HG02759 (cell line): ENCODE measurements around the gene GLDC.
"Not testable (repeated sequence)": the region's sequence is repeated elsewhere in the genome, so short reads cannot be mapped to it uniquely, and the experiment has no call there.

ENCODE experiments used
- ATAC-seq: cut with Tn5 transposase; IDR thresholded peaks from one replicate; pipeline ENCODE4 v1.9.1; 2021; ENCODE audit warnings: mild to moderate bottlenecking, moderate library complexity; ENCODE audit not compliant: unreplicated experiment

The GLDC gene

DNA sequence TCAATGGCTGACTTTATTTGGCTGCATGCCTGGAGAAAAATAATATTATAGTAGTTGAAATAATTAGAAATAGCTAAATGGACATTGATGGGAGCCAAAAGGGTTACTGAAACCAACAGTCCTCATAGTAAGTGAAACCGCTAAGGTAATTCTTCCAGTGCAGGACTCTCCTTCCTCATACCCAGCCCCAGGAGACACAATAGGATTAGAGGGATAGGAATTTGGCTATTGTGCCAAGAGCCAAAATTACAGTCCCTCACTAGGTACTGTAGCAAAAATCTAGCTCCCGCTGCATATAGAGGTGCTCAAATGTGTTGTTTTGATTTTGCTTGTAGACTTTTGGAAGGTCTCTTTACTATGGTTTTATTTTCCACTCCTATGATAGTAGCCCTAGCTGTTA is 20.2 kb downstream of the GLDC start:
- no peak for ATAC-seq

DNA sequence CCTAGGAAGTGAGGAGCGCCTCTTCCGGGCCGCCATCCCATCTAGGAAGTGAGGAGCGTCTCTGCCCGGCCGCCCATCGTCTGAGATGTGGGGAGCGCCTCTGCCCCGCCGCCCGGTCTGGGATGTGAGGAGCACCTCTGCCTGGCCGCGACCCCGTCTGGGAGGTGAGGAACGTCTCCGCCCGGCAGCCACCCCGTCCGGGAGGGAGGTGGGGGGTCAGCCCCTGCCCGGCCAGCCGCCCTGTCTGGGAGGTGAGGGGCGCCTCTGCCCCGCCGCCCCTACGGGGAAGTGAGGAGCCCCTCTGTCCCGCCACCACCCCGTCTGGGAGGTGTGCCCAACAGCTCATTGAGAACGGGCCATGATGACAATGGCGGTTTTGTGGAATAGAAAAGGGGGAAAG is 22.7 kb downstream of the GLDC start:
- not testable (repeated sequence) for ATAC-seq

DNA sequence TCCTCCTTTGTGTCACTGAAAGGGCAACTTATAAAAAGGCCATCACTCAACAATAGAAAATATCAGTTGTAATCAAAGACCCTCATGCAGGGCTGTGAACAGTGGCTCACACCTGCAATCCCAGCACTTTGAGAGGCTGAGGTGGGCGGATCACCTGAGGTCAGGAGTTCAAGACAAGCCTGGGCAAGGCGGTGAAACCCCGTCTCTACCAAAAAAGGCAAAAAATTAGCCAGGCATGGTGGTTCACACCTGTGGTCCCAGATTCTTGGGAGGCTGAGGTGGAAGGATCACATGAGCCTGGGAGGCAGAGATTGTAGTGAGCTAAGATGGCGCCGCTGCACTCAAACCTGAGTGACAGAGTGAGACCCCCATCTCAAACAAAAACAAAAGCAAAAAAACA is 24.7 kb downstream of the GLDC start:
- ATAC-seq = no peak

DNA sequence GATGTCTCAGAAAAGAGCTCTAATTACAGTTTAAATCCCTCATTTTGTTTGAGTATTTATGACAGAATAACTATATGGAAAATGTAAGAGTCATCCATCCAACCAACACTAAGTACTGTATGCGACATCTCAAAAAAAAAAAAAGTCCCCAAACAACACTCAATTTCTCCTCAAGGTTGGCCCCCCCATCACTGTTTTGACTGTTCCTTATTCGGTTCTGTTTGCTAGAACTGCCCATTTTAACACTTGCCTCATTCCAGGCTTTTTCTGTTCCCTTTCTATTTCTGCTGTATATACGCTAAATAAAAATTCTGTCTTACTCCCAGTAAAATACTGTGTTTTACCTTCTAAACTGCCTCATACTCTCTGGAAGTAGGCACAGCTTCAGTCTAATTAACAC is 25.2 kb downstream of the GLDC start:
- no peak for ATAC-seq

DNA sequence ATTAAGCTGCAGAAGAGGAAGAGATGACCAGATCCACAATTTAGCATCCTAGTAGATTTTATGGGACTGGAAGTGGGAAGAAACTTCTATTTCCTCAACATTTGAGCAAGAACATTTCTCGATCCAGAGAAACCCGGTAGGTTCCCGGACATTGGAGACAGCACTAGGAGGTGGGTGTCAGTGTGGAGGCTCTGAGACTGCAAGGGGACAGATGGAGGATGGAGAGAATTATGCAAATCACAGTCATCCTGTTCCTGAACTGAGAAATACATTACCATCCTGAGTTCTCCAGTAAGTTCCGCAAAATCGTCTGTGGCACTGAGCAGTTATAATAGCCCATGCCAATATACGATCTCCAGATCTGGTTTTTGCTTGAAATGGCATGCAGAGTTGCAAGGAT is 25.6 kb downstream of the GLDC start:
- no peak for ATAC-seq

DNA sequence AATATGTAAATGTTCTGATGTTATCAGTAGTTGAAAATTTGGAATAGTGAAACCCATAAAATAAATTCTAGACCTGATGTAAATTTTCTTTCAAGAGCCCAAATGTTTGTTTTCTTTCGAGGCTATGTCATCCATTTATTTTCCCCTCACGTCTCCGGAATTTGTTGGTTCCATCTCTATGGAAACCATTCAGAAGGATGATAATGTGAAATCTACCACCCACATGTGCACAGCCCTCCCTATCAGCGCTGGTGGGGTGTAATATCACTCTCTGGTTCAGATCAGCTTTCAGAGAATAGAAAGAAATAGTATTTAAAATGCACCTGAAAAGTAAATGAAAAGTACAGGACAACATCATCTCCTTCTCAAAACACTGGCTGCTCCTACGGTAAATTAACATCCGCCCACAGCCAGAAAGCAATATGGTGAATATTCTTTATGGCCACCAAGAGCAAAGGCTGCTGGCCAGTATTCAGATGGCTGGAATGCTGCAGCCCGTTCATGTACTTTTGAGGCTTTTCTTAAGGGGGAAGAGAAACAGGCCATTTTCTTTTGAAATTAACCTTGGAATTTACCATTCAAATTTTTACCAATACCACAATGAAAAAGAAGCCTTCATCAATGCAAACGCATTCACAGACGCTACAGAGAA is 28.5 kb downstream of the GLDC start:
- ATAC-seq = no peak

DNA sequence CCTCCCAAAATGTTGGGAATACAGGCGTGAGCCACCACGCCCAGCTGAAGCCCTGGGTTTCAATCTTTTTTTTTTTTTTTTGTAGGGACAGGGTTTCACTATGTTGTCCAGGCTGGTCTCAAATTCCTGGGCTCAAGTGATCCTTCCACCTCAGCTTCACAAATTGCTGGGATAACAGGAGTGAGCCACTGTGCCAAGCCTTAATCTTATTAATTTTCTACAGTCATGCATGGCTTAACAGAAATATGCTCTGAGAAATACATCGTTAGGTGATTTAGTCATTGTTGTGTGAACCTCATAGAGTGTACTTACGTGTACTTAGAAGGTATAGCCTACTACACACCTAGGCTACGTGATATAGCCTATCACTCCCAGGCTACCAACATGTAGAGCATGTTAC is 31.0 kb downstream of the GLDC start:
- no peak for ATAC-seq

DNA sequence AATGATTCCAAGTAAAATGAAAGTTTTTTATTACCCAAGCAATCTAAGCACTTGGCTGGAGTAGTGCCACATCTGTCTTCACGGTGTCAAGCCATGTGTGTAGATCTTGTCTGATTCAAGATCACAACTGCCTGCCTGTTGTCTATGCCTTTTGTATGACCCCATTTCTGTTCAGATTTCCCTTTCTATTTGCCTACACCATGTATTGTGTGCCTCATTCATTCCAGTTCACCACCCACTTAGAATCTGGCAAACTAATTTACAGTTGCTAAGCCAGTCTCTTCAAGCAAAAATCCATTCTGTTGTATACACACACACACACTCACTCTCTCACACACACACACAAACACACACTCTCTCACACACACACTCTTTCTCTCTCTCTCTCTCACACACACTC is 33.7 kb downstream of the GLDC start:
- ATAC-seq = no peak

DNA sequence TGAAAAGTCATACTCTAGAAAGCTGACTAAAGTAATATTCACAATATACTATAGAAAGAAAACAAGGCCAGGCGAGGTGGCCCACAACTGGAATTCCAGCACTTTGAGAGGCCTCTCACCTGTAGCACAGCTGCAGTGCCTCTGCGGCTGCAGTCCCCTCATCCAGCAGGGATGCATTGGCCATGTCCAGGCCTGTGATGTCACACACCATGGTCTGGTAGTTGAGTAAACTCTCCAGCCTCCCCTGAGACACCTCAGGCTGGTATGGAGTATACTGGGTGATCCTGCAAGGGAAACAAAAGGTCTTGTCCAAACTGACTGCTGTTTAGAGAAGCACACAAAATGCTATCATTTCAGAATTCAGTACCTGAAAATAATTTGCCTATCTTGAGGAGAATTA is 35.5 kb downstream of the GLDC start:
- ATAC-seq = no peak

DNA sequence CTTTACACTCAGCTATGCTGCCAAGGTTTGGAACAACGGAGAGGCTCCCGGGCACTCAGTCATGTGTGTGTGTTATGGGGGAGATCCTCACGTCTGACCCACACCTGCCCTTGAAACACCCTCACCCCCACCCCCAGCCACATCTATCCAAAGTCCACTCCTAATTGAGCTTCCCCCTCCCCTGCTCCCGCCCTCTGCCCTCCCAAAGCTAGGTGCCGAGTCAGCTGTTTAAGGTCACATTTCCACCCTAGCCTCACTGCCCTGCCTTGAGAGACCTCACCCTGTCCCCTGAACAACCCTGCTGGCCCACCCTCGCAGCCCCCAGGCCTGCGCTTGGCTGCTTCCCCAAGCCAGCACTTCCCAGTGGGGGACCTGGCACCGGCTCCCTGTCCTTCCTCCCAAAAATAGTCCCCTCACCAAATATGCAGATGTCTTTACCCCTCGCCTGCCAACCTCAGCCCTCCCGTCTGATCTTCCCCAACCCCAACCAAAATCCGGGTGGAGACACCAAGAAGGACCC is 36.0 kb downstream of the GLDC start:
- ATAC-seq = no peak

DNA sequence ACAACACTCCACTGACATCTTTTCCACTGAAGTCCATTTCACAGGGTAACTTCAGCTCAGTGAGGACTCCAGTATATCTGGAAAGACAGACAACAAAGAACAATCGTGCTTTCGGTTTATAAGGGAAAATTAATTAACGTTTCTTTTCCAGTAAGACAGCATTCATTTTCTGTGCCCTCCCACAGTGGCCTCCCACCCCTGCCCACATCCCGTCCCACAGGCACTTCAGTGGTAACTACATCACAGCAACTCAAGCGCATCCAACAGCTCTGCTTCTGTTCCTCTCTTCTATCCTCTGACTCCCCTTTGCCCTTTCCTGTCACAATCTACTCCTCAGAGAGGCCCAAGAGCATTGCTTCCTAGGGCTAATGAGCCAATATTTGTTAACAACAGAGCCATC is 40.3 kb downstream of the GLDC start:
- peak; percentile 86 for ATAC-seq

DNA sequence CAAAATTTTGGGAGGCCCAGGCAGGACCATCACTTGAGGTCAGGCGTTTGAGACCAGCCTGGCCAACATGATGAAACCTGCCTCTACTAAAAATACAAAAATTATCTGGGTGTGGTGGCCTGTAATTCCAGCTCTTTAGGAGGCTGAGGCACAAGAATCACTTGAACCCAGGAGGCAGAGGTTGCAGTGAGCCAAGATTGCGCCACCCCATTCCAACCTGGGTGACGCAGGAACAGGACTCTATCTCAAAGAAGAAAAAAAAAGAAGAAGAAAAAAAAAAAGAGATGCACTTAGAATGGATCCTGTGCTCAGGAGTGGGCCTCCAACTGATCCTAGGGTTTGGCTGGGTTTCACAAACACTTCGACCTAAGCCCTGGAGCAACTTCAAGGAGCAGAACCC is 45.1 kb downstream of the GLDC start:
- ATAC-seq = no peak

DNA sequence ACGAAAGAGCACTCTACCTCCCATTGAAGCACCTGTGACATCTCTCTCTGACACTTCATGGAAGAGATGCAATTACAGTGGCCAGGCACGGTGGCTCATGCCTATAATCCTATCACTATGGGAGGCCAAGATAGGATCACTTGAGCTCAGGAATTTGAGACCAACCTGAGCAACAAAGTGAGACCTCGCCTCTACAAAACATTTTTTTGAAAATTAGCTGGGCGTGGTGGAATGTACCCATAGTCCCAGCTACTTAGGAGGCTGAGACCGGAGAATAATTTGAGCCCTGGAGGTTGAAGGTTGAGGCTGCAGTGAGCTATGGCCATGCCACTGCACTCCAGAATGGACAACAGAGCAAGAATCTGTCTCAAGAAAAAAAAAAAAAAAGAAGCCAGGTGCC is 45.5 kb downstream of the GLDC start:
- no peak for ATAC-seq

DNA sequence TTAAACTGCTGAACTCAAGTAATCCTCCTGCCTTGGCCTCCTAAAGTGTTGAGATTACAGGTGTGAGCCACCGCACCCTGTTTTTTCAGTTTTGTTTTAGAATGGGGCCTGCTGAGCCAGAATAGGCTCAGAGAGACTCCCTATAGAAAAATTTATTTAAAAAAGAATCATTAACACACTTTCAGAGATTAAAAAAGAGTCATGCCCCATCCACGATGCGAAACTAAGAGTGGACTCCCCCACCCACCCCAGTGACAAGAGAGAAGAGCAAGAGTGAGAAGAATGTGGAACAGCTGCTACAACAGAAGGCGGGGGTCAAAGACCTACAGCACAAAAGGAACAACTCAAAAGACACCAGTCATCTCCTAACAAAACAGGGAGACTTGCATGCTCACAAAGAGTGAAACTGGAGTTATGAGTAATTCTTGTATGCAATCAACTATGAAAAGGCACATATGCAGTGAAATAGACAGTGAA is 47.2 kb downstream of the GLDC start:
- peak; percentile 98 for ATAC-seq

DNA sequence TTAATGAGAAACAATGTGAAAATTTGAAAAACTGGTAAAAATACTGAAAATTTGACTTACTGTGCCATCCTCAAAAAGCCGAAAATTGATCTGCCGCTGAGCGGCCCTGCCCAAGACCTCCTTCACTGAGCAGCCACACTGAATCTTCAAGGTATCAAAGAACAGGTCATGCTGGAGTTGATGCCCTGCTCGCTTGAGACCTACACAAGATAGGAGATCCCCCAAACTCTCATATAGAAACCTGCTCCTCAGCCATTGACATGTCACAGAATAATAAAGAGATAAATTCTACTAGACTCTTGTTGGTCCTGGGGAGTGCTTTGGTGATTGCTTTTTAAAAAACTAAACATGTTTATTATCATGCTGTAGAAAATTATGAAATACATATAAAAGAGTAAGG is 52.7 kb downstream of the GLDC start:
- no peak for ATAC-seq

DNA sequence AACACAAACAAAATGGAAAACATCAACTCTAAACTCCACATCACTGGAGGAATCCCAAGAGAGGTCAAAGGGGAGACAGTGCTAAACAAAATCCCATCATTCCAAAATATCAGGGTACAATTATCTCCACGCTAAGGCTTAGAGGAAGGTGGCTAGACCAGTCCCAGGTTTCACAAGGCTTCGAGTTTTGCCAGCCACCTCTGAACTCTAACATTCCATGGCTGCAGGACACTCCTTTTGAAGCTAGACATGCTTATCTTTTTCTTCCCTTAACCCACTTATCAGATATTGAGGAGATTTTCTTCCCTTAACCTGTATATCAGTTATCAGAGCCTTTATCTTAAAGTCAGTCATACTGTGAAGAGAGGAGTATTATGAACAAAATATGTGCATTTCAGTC is 53.3 kb downstream of the GLDC start:
- ATAC-seq = no peak

DNA sequence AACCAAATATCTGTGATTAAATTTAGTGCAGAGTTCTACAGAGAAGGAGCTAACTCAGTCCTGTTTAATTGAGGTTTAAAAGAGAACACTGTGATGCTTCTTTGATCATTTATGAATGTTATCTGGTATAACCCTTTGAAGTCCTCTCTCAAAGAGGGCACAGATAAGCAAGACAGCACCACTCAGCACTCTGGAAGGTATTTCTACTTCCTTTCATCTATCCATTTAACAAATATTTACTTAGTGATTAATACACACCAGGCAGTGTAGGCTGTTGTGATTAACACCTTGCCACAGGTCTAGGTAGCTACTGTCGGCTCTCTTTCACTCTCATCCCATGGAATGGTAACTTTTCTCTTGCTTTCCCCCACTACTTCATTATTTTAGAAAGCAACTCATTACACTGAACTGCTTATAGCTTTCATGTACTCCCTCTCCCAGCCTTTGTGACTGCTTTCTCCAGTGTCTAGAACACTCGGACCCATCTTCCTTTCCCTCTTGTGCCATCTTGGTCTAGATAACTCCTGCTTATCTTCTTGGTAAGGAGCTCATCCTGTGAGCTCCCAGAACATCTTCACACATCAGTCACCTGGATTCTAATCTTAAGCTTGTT is 54.7 kb downstream of the GLDC start:
- no peak for ATAC-seq

DNA sequence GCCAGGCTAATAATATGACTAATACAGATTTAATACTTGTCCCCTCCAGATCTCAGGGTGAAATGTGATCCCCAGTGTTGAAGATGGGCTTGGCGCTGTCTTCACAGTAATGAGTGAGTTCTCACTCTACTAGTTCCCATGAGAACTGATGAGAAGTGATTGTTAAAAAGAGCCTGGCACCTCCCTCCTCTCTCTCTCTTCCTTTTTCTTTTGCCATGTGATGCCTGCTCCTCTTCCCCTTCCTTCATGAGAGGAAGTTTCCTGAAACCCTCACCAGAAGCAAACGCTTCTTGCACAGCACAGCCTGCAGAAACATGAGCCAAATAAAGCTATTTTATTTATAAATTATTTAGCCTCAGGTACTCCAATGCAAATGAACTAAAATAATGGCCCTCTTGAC is 55.2 kb downstream of the GLDC start:
- no peak for ATAC-seq

DNA sequence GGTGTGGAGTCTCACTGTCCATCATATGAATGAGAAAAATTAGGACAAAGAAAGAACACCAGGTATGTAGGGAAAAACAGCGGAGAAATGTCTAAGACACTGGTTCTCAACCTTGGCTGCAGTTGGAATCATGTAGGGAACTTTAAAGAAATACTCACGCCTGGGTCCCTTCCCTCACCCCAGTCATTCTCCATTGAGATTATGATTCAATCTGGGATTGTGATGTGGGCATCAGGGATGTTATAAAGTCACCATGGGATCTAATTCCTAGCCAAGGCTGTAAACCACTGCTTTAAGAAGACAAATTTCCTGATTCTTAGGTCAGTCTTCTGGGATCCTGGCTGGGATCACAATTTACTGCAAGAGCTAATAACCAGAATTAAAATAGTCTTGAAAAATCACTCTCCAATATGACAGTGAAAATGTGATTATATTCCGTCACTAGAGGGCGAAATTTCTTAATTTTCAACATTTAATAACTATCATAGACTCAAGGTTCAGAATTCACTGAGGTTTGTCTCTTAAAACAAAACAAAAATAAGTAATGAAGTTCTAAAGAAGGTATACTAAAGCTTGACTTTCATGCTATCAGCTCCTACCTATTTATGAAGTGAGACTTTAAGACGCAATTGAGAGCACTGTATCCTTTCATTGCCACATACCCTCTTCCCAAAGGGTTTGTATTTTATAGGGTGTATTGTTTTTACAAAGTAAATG is 60.5 kb downstream of the GLDC start:
- ATAC-seq = no peak

DNA sequence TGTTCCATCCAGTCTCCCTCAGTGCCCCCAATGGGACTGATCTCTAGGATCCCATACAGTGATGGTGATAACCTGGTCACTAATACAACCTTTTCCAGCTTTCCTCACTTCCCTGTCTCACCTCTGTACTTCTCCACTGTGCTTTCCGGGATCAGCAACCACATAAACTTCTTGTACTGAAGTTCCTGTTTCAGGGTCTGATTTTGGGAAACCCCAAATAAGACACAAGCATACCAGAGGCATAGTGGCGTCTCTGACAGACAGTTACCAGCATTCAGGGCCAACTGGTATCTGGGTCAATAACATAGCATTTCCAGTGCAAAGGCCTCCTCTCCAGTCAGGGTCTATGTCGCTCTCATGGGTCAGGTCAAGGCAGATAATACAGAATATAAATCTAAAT is 64.3 kb downstream of the GLDC start:
- ATAC-seq = no peak

DNA sequence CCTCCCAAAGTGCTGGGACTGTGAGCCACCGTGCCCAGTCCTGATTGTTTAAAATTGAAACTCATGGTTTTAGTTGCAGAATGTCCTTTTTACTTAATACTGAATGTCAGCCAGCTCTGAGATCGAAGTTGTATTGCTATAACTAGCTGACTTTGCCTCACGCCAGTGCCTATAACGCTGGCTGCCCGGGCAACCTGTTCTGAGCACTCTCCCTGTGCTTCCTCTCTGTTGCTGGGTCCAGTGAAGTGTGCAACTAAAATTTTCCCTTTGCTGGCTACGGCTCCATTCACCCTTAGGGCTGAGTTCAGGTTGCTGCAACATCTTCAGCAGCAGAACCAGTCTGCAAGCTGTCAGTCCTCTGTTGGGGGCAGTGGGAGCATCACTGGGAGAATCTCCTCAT is 65.9 kb downstream of the GLDC start:
- ATAC-seq = no peak

DNA sequence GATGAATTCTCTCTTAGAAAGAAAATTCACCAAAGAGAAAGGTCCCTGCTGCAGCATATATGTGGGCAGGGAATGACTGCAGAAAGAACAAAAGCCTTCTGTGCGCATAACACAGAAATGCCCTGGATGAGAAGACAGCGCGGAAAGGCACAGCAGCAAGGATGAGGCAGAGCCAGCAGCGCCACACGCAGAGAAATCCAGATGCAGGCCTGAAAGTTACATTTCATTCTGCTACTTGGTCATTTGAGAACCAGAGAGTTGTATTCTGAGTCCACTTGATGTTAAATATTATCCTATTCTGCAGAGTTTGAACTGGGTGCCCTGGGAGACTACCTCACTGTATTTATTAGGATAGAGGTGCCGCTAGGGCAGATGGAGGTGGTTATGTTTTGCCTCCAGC is 68.5 kb downstream of the GLDC start:
- ATAC-seq = no peak
